Measurements from ENCODE around the gene HNRNPR. TPM values are rescaled to one million over a fixed set of nuclear protein-coding genes. Genes with fewer than 3 reads are reported as not detected.

The HNRNPR gene
- total and polyA plus RNA-seq, 8 donors, result 84.3 to 277 (median 224) TPM

GRCh38 chr1:23368562-23369334 lies 24.7 kb upstream of the HNRNPR start:
- DNase-seq, result peak; percentile 91 to 97 (median 94)
- ATAC-seq, result peak; percentile 88
- no peak for TF ChIP-seq CTCF (IDR thresholded peaks at IDR 0.05)
- intact Hi-C loops (cut with DNase I), result no loop called here
- peak overlapping the region; percentile 97 to 99 for H3K27ac ChIP-seq
- H3K36me3 ChIP-seq, result peaks cover 0 to 28% of the 10 kb centered on the region in 2 donors
- H3K4me1 ChIP-seq, result peaks cover 14 to 37% of the 10 kb centered on the region in 2 donors
- H3K9me3 ChIP-seq, result peaks cover 0 to 12% of the 10 kb centered on the region in 2 donors
- peak overlapping the region; percentile 77 to 85 for H3K4me3 ChIP-seq
- no peaks in the 10 kb centered on the region for H3K27me3 ChIP-seq

DNA sequence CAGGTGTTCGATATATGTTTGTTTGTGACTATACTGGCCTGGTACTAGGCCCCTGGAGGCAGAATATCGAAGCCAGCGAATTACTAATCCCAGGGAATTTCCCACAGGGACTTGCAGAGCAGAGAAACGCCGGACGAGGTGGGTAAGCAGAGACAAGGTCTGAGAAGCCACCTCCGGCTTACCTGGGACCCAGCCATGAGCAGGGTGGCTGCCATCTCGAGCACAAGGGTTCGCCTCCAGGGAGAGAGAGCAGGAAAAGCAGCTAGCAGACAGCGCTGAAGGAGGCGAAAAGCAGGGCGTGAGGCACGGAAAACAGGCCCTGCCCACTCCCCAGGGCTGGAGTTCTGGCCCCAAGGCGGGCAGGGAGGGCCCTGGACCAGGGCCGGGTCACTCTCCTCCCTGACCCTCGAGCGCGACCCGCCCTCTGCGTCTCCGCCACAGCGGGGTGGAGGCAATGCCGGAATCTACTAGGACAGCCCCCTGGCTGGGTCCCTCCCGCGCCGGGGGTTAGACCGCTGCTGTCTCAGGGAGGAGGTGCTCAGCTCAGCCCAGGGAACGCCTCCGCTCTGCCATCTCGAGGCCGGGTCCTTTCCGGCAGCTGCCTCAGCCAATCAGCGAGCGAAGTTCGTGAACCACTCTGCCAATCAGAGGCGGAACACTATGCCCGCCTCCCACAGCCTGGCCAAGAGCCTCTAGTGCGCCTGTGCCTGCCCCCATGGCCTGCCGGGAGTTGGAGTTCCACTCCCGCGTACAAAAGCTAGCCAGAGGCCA lies 23.9 kb upstream of the HNRNPR start:
- Histone ChIP-seq H3K27ac (peak overlapping the region; percentile 97 to 99), H3K36me3 (peaks cover 3 to 35% of the 10 kb centered on the region in 2 donors), H3K27me3 (no peaks in the 10 kb centered on the region), H3K4me1 (peaks cover 14 to 37% of the 10 kb centered on the region in 2 donors), H3K9me3 (peaks cover 3 to 20% of the 10 kb centered on the region in 2 donors), H3K4me3 (peak overlapping the region; percentile 77 to 85)
- TF ChIP-seq CTCF (IDR thresholded peaks at IDR 0.05), result peak in 1 of 2 donors; percentile 10
- ATAC-seq, result peak; percentile 93
- DNase-seq, result peak; percentile 98 to 99 (median 99)
- intact Hi-C loops (cut with DNase I), result no loop called here

GRCh38 chr1:23367451-23367790 lies 23.3 kb upstream of the HNRNPR start:
- Histone ChIP-seq H3K27ac (peak overlapping the region; percentile 97 to 99), H3K4me1 (peaks cover 14 to 37% of the 10 kb centered on the region in 2 donors), H3K36me3 (peaks cover 8 to 41% of the 10 kb centered on the region in 2 donors), H3K4me3 (peak overlapping the region; percentile 77 to 85), H3K9me3 (peaks cover 8 to 25% of the 10 kb centered on the region in 2 donors), H3K27me3 (no peaks in the 10 kb centered on the region)
- ATAC-seq (peak; percentile 0), DNase-seq (peak in 1 of 4 donors; percentile 18)
- TF ChIP-seq CTCF (IDR thresholded peaks at IDR 0.05), result no peak
- intact Hi-C loops (cut with DNase I), result no loop called here

DNA sequence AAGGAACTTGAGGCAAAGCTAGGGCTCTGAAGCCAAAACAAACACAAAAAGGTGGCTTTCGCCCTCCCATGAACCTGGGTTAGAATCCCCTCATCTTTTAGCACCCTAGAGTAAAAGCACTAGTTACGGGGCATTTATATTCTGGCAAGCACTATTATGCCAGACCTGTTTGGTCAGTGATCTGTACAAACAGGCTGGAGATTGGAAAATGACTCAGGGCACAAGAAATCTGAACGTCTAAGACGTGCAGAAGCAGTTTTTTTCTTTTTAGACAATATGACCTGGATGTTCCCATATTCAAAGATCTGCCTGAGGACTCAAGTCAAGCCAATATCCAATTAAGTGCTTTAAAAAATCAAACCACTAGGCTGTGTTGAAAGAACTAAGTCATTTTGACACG lies 22.5 kb upstream of the HNRNPR start:
- DNase-seq (no peak), ATAC-seq (no peak)
- Histone ChIP-seq H3K4me3 (no peak overlapping the region), H3K36me3 (peaks cover 13 to 49% of the 10 kb centered on the region in 2 donors), H3K4me1 (peaks cover 14 to 37% of the 10 kb centered on the region in 2 donors), H3K27ac (no peak overlapping the region), H3K9me3 (peaks cover 16 to 34% of the 10 kb centered on the region in 2 donors), H3K27me3 (no peaks in the 10 kb centered on the region)
- intact Hi-C loops (cut with DNase I), result no loop called here
- no peak for TF ChIP-seq CTCF (IDR thresholded peaks at IDR 0.05)

GRCh38 chr1:23366146-23366545 lies 22.1 kb upstream of the HNRNPR start:
- Histone ChIP-seq H3K36me3 (peaks cover 13 to 54% of the 10 kb centered on the region in 2 donors), H3K9me3 (peaks cover 17 to 38% of the 10 kb centered on the region in 2 donors), H3K27me3 (no peaks in the 10 kb centered on the region), H3K4me1 (peaks cover 14 to 34% of the 10 kb centered on the region in 2 donors), H3K27ac (no peak overlapping the region), H3K4me3 (no peak overlapping the region)
- no peak for TF ChIP-seq CTCF (IDR thresholded peaks at IDR 0.05)
- ATAC-seq, result no peak
- intact Hi-C loops (cut with DNase I), result no loop called here
- DNase-seq, result no peak

Measured in left lung (tissue), 10 donors.